Heart right ventricle (tissue), 16 donors: ENCODE results near the gene FYB1. TPM values are rescaled to one million over a fixed set of nuclear protein-coding genes. Genes with fewer than 3 reads are reported as not detected.

Experiments used
- ATAC-seq, 8 donors: fragments of 200-7000 bp; cut with Tn5 transposase; one replicate each; pipeline ENCODE4 v1.9.1; 2020; ENCODE audit warnings: mild to moderate bottlenecking in 8 of 8, moderate library complexity in 8 of 8, moderate number of reproducible peaks in 1 of 8
- DNase-seq, 2 donors: peaks; one replicate each; pipeline ENCODE4 v3.0.0-alpha.2; 2020
- H3K27ac ChIP-seq, 10 donors: fragments of 200-600 bp; sonication (generic) in 2 of 10; one replicate each; pipeline versions ENCODE4 v1.5.0 to v1.8.0; 2020 to 2022; ENCODE audit warnings: mild to moderate bottlenecking in 3 of 10
- H3K27me3 ChIP-seq, 7 donors: fragments of 200-600 bp; one replicate each; pipeline ENCODE4 v1.8.0; 2021 to 2022; ENCODE audit warnings: mild to moderate bottlenecking in 2 of 7
- H3K36me3 ChIP-seq, 9 donors: fragments of 200-600 bp; sonication (generic) in 1 of 9; one replicate each; pipeline versions ENCODE4 v1.5.0 to v1.8.0; 2020 to 2022; ENCODE audit warnings: mild to moderate bottlenecking in 2 of 9
- H3K4me1 ChIP-seq, 9 donors: fragments of 200-600 bp; sonication (generic) in 1 of 9; one replicate each; pipeline versions ENCODE4 v1.5.0 to v1.8.0; 2020 to 2022; ENCODE audit warnings: mild to moderate bottlenecking in 4 of 9
- H3K4me3 ChIP-seq, 10 donors: fragments of 200-600 bp; sonication (generic) in 2 of 10; one replicate each; pipeline versions ENCODE4 v1.5.0 to v1.8.0; 2020 to 2022; ENCODE audit warnings: mild to moderate bottlenecking in 7 of 10, moderate library complexity in 2 of 10
- H3K9me3 ChIP-seq, 11 donors: fragments of 200-600 bp in 10 of 11; sonication (generic) in 2 of 11; one replicate each; pipeline versions ENCODE4 v1.5.0 to v1.8.0; 2013 to 2022; ENCODE audit warnings: mild to moderate bottlenecking in 2 of 11, control low read depth in 1 of 11, moderate library complexity in 1 of 11
- WGBS, 2 donors: extraction: QIAGEN DNeasy Blood & Tissue Kit; methylation state at CpG; one replicate each; pipeline ENCODE4 v1.1.7; 2013; ENCODE audit warnings: inconsistent platforms in 1 of 2; 5-methylcytosine and 5-hydroxymethylcytosine counted together
- intact Hi-C, 10 donors: fragments of 100-400 bp; cut with DNase I; formaldehyde crosslinking; loops; one replicate each; pipeline versions ENCODE4 v1.11.1 to v1.14.2; 2022
- polyA plus RNA-seq, 2 donors: library from polyadenylated mRNA; stranded (reverse); fragments of 200-250 nt; gene quantifications; one replicate each; pipeline ENCODE4 v1.2.3, GENCODE V29; 2013
- total RNA-seq, 10 donors: library from RNA; stranded (reverse); fragmentation: NEBNext Ultra II Directional in 3 of 10; extraction: Animal tissue kit (Norgen Biotek cat#: 25700) in 3 of 10; gene quantifications; one replicate each; pipeline versions ENCODE4 v1.2.1 to v1.2.4, GENCODE V29; 2021 to 2023
- TF ChIP-seq, protein P1 (sequence below), 9 donors: fragments of 200-600 bp; sonication (generic) in 2 of 9; IDR thresholded peaks; one replicate each; pipeline versions ENCODE4 v1.5.0 to v1.8.0; 2021 to 2022; ENCODE audit warnings: antibody characterized with exemption in 9 of 9, mild to moderate bottlenecking in 5 of 9, moderate library complexity in 1 of 9
- donor health status: Arrhythmogenic right ventricular cardiomyopathy.
- donor health status: ischemic (EF 13 %, LVEDD 7.1; RV severe dilation, severe dysfunction).
- donor health status: healthy with polysubstance abuse.
- donor health status: DM: no; HTN: yes; CAD: no.
- donor health status: DM: no; HTN: no; CAD: no.
- donor health status: ischemic (EF 25% LVEDD 6.9; RV normal size, moderate dysfunction).
- donor health status: ischemic (EF 25% LVEDD 5.7; RV mildly dilated, moderate dysfunction).
- donor health status: healthy.
- donor health status: DM: yes; HTN: yes; CAD: no.
- donor health status: Ischemic cardiomyopathy.
- donor health status: ischemic (EF 35%, LVEDD 5.7; RV mildly dilated, moderate dysfunction).
- donor health status: nonischemic (EF 11% LVEDD 7.7; RV severe dilation, severe dysfunction).
- donor health status: DM: yes; HTN: yes; CAD: no.
- donor health status: PGD.
- donor health status: ischemic (EF 29% LVEDD 5.4; RV normal size, mild dysfunction).
- donor health status: nonischemic (EF 23%, LVEDD 6.1; RV moderate dilation, normal function).

The FYB1 gene
- total and polyA plus RNA-seq, 12 donors = 0.61 to 33.8 (median 2.3) TPM

DNA sequence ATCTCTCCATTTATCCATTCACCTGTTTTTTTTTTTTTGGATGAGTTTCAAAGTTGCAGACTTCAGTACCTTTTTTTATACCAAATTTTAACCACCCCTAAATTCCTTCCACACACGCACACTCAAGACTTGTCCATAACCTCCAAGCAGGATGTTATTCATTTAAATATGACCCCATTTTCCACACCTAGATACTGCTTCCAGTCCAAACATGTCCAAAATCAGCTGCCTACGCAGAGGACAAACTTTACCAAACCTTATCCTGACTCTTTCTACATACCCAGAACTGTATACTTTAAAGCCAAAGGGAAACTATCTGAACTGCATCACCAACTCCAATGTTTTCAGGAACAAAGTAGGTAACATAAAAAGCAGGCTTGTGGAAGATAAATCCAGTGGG lies 36.0 kb upstream of the FYB1 start:
- peaks cover 0 to 2% (median 0%) of the 10 kb centered on the region in 9 donors for H3K36me3 ChIP-seq
- H3K4me1 ChIP-seq = peaks cover 0 to 49% (median 0%) of the 10 kb centered on the region in 9 donors
- TF ChIP-seq, protein P1, sequence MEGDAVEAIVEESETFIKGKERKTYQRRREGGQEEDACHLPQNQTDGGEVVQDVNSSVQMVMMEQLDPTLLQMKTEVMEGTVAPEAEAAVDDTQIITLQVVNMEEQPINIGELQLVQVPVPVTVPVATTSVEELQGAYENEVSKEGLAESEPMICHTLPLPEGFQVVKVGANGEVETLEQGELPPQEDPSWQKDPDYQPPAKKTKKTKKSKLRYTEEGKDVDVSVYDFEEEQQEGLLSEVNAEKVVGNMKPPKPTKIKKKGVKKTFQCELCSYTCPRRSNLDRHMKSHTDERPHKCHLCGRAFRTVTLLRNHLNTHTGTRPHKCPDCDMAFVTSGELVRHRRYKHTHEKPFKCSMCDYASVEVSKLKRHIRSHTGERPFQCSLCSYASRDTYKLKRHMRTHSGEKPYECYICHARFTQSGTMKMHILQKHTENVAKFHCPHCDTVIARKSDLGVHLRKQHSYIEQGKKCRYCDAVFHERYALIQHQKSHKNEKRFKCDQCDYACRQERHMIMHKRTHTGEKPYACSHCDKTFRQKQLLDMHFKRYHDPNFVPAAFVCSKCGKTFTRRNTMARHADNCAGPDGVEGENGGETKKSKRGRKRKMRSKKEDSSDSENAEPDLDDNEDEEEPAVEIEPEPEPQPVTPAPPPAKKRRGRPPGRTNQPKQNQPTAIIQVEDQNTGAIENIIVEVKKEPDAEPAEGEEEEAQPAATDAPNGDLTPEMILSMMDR (IDR thresholded peaks at IDR 0.05) = no peak
- no peaks in the 10 kb centered on the region for H3K9me3 ChIP-seq
- DNase-seq (no peak), ATAC-seq (no peak)
- no peak overlapping the region for H3K27ac ChIP-seq
- peaks cover 0 to 5% (median 0%) of the 10 kb centered on the region in 7 donors for H3K27me3 ChIP-seq
- WGBS, 2 donors = 79 to 82% methylated on average over 2 of the region's 2 CpGs
- intact Hi-C loops = no loop called here
- no peak overlapping the region for H3K4me3 ChIP-seq

DNA sequence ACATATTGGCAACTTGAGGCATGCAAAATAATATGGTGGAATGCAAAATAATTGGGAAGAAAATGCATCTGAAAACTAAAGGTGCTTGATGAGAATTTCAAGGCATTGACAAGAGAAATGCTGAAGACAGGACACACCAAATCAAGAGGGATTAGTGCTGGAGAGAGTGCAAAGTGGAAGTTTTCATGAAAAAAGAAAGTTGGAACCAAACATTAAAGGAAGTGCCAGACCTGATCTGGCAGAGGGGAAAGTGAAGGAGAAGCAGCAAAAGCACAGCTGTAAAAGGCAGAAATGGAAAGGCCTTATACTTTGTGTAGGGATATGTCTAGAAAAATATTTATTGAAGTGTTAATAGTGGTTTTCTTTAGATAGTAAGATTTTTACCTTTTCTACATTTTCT lies 35.3 kb upstream of the FYB1 start:
- Histone ChIP-seq H3K36me3 (peaks cover 0 to 9% (median 0%) of the 10 kb centered on the region in 9 donors), H3K9me3 (peaks cover 0 to 7% (median 0%) of the 10 kb centered on the region in 11 donors), H3K27ac (no peak overlapping the region), H3K4me3 (no peak overlapping the region), H3K4me1 (peaks cover 0 to 49% (median 0%) of the 10 kb centered on the region in 9 donors), H3K27me3 (peaks cover 0 to 5% (median 0%) of the 10 kb centered on the region in 7 donors)
- DNase-seq = no peak
- intact Hi-C loops = no loop called here
- ATAC-seq = no peak
- TF ChIP-seq, protein P1 (IDR thresholded peaks at IDR 0.05) = no peak

DNA sequence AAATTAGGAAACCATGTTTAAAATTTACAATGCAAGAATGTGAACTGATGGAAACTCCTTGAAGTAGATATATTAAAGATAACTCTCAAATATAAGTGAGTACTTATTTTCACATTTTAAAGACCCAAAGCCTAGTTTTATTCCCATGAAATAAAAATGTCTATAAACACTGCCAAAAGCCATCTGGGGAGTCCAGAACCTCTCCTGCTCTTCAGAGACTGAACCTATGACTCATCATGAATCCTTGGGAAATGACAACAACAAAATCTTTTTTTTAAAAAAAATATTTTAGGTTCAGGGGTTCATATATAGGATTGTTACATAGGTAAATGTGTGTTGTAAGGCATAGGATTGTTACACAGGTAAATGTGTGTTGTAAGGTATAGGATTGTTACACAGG lies 33.8 kb upstream of the FYB1 start:
- Histone ChIP-seq H3K4me3 (no peak overlapping the region), H3K9me3 (peaks cover 0 to 8% (median 0%) of the 10 kb centered on the region in 11 donors), H3K27me3 (peaks cover 0 to 5% (median 0%) of the 10 kb centered on the region in 7 donors), H3K27ac (no peak overlapping the region), H3K4me1 (peaks cover 0 to 49% (median 0%) of the 10 kb centered on the region in 9 donors), H3K36me3 (peaks cover 0 to 17% (median 0%) of the 10 kb centered on the region in 9 donors)
- no peak for ATAC-seq
- intact Hi-C loops = no loop called here
- no peak for DNase-seq
- TF ChIP-seq, protein P1 (IDR thresholded peaks at IDR 0.05) = no peak

- TF ChIP-seq, protein P1 (IDR thresholded peaks at IDR 0.05) = no peak
- Histone ChIP-seq H3K4me1 (peaks cover 0 to 22% (median 0%) of the 10 kb centered on the region in 9 donors), H3K36me3 (peaks cover 0 to 29% (median 0%) of the 10 kb centered on the region in 9 donors), H3K27ac (no peak overlapping the region), H3K4me3 (no peak overlapping the region), H3K27me3 (peaks cover 0 to 3% (median 0%) of the 10 kb centered on the region in 7 donors), H3K9me3 (peaks cover 0 to 8% (median 0%) of the 10 kb centered on the region in 11 donors)
- ATAC-seq = no peak
- intact Hi-C loops = no loop called here
- DNase-seq = no peak
- WGBS, 2 donors = 78 to 86% methylated on average over 1 of the region's 1 CpG
These were observed 30.4 kb upstream of the FYB1 start for GRCh38 chr5:39249564-39250274.
